Measurements from ENCODE around the gene MTG1.
"Not testable (repeated sequence)": the region's sequence is repeated elsewhere in the genome, so short reads cannot be mapped to it uniquely, and the experiment has no call there.

Gene MTG1

DNA sequence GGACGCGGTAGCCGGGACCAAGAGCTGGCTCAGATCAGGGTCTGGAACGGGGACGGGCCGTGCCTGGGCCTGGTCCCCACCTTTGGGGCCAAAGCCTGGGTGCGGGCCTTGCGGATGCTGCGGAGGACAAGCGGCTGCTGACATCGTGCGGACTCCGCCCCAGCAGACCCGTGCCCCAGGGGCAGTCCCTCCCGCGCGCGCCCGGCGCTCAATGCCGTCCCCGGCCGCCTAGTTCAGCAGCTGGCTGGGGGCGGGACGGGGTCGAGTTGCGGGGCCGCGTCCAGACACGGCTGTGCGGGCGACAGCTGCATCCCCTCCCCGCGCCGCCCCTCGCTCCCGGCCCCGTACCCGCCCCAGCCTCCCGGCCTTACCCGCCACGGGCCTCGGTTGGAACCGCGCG, 30.1 kb downstream of the MTG1 start:
- not testable (repeated sequence) for DNase-seq (ENCODE audit: low read depth)

- DNase-seq (ENCODE audit: low read depth): not testable (repeated sequence)
Measured at GRCh38 chr10:133424601-133425000, 30.6 kb downstream of the MTG1 start, which contains the start of gene SPRN. Gene SPRN (minus strand): TSS chr10:133424625. CDS start chr10:133423681, 944 bp downstream.

GRCh38 chr10:133429571-133429970, 35.6 kb downstream of the MTG1 start:
- DNase-seq (ENCODE audit: low read depth): not testable (repeated sequence)

DNA sequence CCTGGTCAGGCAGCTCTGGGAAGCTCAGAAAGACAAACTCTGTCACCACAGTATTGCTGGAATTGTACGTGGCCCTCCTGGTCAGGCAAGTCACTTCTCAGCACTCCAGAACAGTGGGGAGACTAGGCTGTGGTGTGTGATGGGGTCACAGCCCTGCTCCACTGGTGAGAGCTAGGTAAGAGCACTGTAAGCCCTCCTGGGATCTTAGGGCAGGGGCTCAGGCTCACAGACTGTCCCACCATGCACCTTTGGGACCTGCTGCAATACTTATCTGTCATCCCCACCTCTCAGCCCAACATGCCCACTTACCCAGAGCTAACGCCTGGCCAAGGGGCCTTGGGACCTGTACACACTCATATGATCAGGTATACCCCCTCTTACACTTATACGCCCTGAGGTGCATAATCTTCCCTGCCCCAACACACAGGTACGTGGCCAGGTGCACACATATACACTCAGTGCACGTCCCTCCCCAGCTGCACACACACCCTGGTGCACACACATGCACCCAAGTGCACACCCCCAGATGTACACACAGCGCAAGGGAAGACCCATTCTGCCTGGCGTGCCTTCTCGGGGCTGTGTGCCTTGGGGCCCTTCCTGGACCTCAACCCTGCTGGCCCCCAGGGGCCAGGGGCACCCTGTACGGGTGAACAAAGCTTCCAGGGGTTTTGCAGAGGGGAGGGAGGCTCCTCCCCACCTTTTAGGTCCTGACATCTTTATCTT, 38.1 kb downstream of the MTG1 start:
- not testable (repeated sequence) for DNase-seq (ENCODE audit: low read depth)

GRCh38 chr10:133432789-133433188, 38.8 kb downstream of the MTG1 start:
- DNase-seq (ENCODE audit: low read depth): not testable (repeated sequence)

- peak; percentile 37 for DNase-seq (ENCODE audit: low read depth)
Measured at GRCh38 chr10:133438711-133439273, 44.8 kb downstream of the MTG1 start.

DNA sequence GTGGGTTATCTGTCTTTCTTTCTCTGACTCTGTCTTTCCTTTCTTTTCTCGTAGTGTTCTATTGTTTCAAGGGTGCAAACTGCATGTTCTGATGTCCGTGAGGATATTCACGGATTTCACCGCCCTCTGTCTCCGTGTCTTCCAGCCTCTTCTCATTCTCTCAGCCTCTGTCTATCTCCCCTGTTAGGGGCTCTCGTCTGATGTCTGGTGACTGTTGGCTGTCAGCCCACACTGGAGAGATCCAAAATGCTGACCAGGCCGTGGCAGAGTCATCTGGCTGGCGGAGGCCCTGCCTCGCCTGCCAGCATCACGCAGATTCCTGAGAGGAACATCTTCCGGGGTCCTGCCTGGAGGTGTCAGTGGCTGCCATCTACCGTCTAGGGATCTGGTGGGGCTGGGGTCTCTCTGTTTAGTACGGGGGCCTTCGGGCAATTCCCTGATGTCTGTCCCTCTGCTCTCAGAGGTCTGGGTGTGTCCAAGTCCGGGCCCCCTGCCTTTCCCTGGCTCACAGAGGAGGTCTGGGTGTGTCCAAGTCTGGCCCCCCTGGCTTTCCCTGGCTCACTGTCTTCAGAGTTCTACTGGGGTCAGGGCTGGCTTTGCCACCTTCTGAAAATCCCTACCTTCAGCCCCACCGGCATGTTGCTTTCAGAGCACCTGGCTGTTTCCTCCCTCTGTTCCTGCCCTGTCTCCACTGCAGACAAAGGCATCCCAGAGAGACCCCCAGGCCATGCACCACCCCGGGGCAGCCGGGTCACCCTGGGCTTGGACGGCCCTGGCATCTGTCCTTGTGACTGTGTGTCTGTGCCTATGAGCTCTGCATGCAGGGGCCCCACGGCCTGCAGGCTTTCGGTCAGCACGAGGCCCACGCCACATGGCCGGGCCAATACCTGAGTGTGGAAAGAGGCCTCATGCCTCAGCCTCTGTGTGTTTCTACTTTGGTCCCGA, 45.8 kb downstream of the MTG1 start:
- DNase-seq (ENCODE audit: low read depth): no peak

DNA sequence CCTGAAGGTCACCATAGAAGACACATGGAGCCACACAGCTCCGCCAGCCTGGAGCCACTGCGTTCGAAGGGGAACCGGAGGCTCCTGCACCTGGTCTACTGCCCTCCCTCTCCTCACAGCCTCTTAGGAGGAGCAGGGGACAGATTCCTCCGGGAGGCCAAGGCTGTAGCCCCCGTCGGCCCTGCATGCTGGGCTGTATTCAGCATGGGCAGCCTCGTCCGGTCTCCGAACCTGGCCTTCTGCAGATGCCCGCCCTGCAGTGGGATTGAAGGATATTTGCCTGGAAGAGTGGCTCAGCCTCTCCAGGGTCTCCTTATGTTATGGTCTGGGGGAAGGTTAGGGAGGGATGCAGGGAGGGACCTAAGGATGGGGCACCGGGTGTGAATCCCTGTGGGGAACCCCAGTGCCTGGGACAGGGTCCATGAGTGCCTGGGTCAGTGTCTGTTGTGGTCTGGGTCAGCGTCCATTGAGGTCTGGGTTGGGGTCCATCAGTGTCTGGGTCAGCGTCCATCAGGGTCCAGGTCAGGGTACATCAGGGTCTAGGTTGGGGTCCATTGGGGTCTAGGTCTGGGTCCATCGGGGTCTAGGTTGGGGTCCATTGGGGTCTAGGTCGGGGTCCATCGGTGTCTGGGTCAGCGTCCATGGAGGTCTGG, 46.8 kb downstream of the MTG1 start:
- no peak for DNase-seq (ENCODE audit: low read depth)

- not testable (repeated sequence) for DNase-seq (ENCODE audit: low read depth)
Measured at GRCh38 chr10:133441356-133441755, 47.4 kb downstream of the MTG1 start.

DNA sequence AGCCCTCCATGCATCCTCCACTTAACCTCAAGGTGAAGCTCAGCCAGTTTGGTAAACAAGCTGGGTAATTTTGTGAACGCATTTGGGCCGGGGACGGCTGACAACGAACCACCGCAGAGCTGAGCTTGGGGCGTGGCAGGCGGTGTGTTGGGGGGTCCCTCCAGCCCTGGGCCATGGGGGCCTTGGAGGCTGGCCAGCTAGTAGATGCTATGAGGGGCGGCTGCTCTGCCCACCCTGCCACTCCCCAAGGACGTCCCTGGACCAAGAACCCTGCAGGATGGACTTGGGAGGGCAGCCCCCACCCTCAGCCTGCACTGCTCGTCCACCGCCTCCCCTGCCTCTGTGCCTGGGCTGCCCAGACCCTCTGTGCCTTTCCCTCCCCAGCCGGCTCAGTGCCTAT, 47.8 kb downstream of the MTG1 start:
- no peak for DNase-seq (ENCODE audit: low read depth)

GRCh38 chr10:133442191-133442966, 48.4 kb downstream of the MTG1 start:
- DNase-seq (ENCODE audit: low read depth): no peak

DNA sequence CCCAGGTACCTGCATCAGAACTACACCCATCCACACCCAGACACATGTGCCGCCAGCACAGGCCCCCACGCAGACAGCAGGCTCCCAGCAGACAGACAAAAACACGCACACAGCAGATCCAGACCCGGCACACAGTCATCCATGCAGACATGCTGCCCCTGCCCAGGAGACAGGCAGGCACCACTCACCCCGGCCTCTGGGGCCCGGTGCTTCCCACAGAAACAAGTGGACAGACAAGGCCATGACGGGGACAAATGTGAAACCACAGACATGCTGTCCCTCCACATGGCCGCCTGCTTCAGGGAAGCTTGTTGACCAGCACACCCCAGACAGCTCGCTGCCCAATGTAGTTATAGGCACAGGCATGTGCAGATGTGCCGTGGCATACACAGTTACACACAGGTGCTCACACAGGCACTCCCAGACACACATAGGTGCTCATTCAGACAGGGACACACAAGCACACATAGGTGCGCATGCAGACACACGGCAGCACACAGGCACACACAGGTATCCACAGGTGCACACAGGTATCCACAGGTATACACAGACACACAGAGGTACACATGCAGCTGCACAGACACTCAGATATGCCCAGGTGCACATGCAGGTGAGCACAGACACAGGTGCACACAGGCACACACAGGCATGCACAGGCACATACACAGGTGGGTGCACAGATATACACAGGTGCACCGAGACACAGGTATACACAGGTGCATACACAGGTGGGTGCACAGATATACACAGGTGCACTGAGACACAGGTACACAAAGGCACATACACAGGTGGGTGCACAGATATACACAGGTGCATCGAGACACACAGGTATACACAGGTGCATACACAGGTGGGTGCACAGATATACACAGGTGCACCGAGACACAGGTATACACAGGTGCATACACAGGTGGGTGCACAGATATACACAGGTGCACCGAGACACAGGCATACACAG, 49.3 kb downstream of the MTG1 start:
- DNase-seq (ENCODE audit: low read depth): no peak

GRCh38 chr10:133444342-133445267, 50.6 kb downstream of the MTG1 start:
- DNase-seq (ENCODE audit: low read depth): no peak

DNA sequence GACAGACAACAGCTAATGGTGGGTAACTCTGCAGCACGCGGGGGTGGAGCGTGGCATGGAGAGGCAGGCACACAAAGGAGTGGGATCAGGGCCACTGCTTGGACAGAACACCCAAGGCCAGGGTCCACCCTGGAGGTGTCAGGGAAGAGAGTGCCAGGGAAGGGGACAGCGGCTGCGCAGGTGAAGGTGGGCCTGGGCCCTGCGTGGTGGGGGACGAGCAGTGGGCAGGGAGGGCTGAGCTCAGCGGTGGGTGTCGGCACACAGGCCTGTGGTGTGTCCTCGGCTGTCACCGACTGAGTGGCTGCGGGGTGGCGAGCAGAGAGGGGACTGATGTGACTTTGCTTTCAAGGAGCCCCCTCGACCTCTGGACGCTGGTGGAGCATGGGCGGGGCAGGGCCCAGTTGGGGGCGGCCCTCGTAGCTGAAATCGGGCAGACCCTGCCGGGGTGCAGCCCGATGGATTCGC, 51.3 kb downstream of the MTG1 start:
- DNase-seq (ENCODE audit: low read depth): no peak

DNA sequence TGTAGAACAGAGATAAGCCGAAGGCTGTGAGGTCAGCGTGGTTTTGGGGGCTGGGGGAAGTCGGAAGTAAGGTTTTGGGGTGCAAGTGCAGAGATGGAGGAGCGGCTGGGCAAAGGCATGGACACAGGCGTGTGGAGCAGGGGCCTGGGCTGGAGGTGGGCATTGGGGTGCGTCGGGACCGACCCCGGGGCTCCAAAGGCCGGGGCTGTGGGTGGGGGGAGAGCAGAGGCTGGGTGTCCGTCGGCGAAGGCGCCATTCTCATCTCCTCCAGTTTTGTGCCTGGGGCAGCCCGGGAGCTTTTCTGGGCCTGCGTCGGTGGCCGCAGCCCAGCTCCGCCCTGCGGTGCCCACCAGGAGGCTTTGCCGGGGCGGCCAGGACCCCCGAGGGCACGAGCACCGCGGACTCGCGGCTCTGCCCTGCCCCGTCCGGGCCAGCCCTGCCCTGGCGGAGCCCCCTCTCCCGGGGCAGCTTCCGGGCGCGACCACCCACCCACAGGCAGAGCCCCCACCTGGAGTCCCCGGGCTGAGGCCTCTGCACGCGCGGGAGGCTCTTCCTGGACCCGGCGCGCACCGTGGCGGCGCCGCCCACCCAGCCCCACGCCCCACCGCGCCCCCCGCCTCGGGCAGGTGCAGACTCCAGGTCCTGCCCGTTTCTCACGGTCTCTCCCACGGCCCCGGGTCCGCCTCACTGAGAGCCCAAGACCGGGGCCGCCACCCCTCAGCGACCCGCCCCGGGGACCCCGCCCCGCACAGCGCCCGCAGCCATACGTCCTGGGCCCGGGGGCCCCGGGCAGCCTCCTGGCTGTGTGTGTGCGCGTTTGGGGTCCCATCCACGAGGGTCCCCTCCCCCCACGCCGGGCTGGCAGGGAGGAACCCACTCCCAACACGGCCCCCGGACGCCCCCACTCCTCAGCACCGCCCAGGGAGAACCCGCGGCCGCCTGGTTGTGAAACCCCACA, 52.1 kb downstream of the MTG1 start:
- no peak for DNase-seq (ENCODE audit: low read depth)

- no peak for DNase-seq (ENCODE audit: low read depth)
Measured at GRCh38 chr10:133446979-133447378, 53.0 kb downstream of the MTG1 start.

GRCh38 chr10:133448120-133448519, 54.2 kb downstream of the MTG1 start:
- no peak for DNase-seq (ENCODE audit: low read depth)

GRCh38 chr10:133451346-133451745, 57.4 kb downstream of the MTG1 start:
- no peak for DNase-seq (ENCODE audit: low read depth)

Measured in iris pigment epithelial cell (primary cell).